ENCODE measurements around the gene MSRB3. TPM values are rescaled to one million over a fixed set of nuclear protein-coding genes. Genes with fewer than 3 reads are reported as not detected.
"Not testable (repeated sequence)": the region's sequence is repeated elsewhere in the genome, so short reads cannot be mapped to it uniquely, and the experiment has no call there.

MSRB3 gene
- total and polyA plus RNA-seq, 9 donors, result 32.0 to 46.4 (median 41.0) TPM

DNA sequence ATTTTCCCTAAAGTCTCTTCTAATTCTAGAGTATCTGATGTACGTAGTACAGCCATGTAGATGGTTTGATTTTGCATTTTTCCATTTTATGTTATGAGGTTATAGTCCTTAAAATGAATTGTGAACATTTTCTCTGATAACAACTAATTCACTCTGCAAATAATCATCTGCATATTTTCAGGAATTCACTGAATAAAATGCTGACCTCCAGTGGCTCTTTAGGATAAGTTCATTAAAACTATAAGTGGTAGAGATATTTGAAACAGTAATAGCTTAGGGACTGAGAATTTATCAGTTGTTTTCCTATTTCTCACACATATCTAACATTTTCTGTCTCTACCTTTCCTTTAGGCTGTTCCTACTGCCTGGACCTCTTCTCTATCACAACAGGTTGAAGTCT, 4.4 kb downstream of the MSRB3 start:
- Histone ChIP-seq H3K4me1 (ENCODE audit: control insufficient read depth, insufficient read depth, low read length) (peaks cover 4% of the 10 kb centered on the region), H3K4me3 (ENCODE audit: low read length) (no peak overlapping the region), H3K27me3 (ENCODE audit: control insufficient read depth, insufficient read depth, low read length) (peaks cover 2% of the 10 kb centered on the region), H3K9me3 (replicated peaks; ENCODE audit: control insufficient read depth, low read depth, low read length) (no peaks in the 10 kb centered on the region), H3K36me3 (ENCODE audit: control insufficient read depth, insufficient read depth, low read length) (no peaks in the 10 kb centered on the region), H3K27ac (ENCODE audit: low read length) (no peak overlapping the region)
- no CpG with 5 or more reads among the region's 1 CpG for WGBS (ENCODE audit: insufficient coverage)
- no peak for DNase-seq

- 100% methylated on average over 1 of the region's 7 CpGs for WGBS (ENCODE audit: insufficient coverage)
Observed at GRCh38 chr12:65285532-65285931, 7.0 kb downstream of the MSRB3 start.

DNA sequence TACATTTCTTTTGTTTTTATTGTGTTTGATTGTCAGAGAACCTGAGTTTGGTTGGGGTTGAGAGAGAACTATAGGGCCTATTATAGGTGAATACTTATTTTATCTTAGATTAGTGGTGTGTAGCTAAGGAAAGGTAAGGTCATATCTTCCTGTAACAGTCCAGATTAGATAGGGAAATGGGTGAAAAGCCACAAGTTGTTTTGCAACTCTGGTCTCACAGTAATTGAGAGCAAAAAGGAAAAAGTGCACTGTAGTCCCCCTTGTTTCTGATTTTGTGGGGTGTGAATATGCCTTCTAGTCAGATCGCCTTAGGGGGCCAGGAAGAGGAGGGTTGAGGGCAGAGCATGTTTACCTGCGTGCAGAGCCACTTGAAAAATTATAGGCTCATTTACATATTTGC, 8.9 kb downstream of the MSRB3 start:
- Histone ChIP-seq H3K4me3 (ENCODE audit: low read length) (no peak overlapping the region), H3K27ac (ENCODE audit: low read length) (no peak overlapping the region), H3K27me3 (ENCODE audit: control insufficient read depth, insufficient read depth, low read length) (no peaks in the 10 kb centered on the region), H3K4me1 (ENCODE audit: control insufficient read depth, insufficient read depth, low read length) (no peaks in the 10 kb centered on the region), H3K36me3 (ENCODE audit: control insufficient read depth, insufficient read depth, low read length) (no peaks in the 10 kb centered on the region), H3K9me3 (replicated peaks; ENCODE audit: control insufficient read depth, low read depth, low read length) (no peaks in the 10 kb centered on the region)
- no peak for DNase-seq
- whole genome bisulfite sequencing (ENCODE audit: insufficient coverage), result no CpG with 5 or more reads among the region's 2 CpGs

More at GRCh38 chr12:65285532-65285931, 7.0 kb downstream of the MSRB3 start:
- not testable (repeated sequence) for H3K9me3 ChIP-seq (replicated peaks; ENCODE audit: control insufficient read depth, low read depth, low read length); H3K4me3 ChIP-seq (ENCODE audit: low read length); H3K27ac ChIP-seq (ENCODE audit: low read length); H3K36me3 ChIP-seq (ENCODE audit: control insufficient read depth, insufficient read depth, low read length); DNase-seq; H3K27me3 ChIP-seq (ENCODE audit: control insufficient read depth, insufficient read depth, low read length); H3K4me1 ChIP-seq (ENCODE audit: control insufficient read depth, insufficient read depth, low read length)

- H3K36me3 ChIP-seq (ENCODE audit: control insufficient read depth, insufficient read depth, low read length), result no peaks in the 10 kb centered on the region
- H3K4me3 ChIP-seq (ENCODE audit: low read length), result no peak overlapping the region
- H3K9me3 ChIP-seq (replicated peaks; ENCODE audit: control insufficient read depth, low read depth, low read length), result no peaks in the 10 kb centered on the region
- H3K4me1 ChIP-seq (ENCODE audit: control insufficient read depth, insufficient read depth, low read length), result no peaks in the 10 kb centered on the region
- H3K27me3 ChIP-seq (ENCODE audit: control insufficient read depth, insufficient read depth, low read length), result no peaks in the 10 kb centered on the region
- 100% methylated on average over 2 of the region's 2 CpGs for WGBS (ENCODE audit: insufficient coverage)
- H3K27ac ChIP-seq (ENCODE audit: low read length), result no peak overlapping the region
- DNase-seq, result no peak
Observed at GRCh38 chr12:65292241-65292640, 13.8 kb downstream of the MSRB3 start.

GRCh38 chr12:65293735-65294134, 15.3 kb downstream of the MSRB3 start:
- Histone ChIP-seq H3K36me3 (ENCODE audit: control insufficient read depth, insufficient read depth, low read length) (no peaks in the 10 kb centered on the region), H3K9me3 (replicated peaks; ENCODE audit: control insufficient read depth, low read depth, low read length) (no peaks in the 10 kb centered on the region), H3K4me1 (ENCODE audit: control insufficient read depth, insufficient read depth, low read length) (no peaks in the 10 kb centered on the region), H3K27me3 (ENCODE audit: control insufficient read depth, insufficient read depth, low read length) (no peaks in the 10 kb centered on the region), H3K4me3 (ENCODE audit: low read length) (no peak overlapping the region), H3K27ac (ENCODE audit: low read length) (no peak overlapping the region)
- DNase-seq, result no peak
- 100% methylated on average over 1 of the region's 1 CpG for WGBS (ENCODE audit: insufficient coverage)

GRCh38 chr12:65294641-65295262, 16.3 kb downstream of the MSRB3 start:
- Histone ChIP-seq H3K27ac (ENCODE audit: low read length) (no peak overlapping the region), H3K27me3 (ENCODE audit: control insufficient read depth, insufficient read depth, low read length) (no peaks in the 10 kb centered on the region), H3K9me3 (replicated peaks; ENCODE audit: control insufficient read depth, low read depth, low read length) (no peaks in the 10 kb centered on the region), H3K4me3 (ENCODE audit: low read length) (no peak overlapping the region), H3K36me3 (ENCODE audit: control insufficient read depth, insufficient read depth, low read length) (no peaks in the 10 kb centered on the region), H3K4me1 (ENCODE audit: control insufficient read depth, insufficient read depth, low read length) (no peaks in the 10 kb centered on the region)
- WGBS (ENCODE audit: insufficient coverage), result 80% methylated on average over 1 of the region's 4 CpGs
- no peak for DNase-seq

- Histone ChIP-seq H3K4me3 (ENCODE audit: low read length) (no peak overlapping the region), H3K27ac (ENCODE audit: low read length) (no peak overlapping the region), H3K36me3 (ENCODE audit: control insufficient read depth, insufficient read depth, low read length) (no peaks in the 10 kb centered on the region), H3K4me1 (ENCODE audit: control insufficient read depth, insufficient read depth, low read length) (peaks cover 4% of the 10 kb centered on the region), H3K27me3 (ENCODE audit: control insufficient read depth, insufficient read depth, low read length) (no peaks in the 10 kb centered on the region), H3K9me3 (replicated peaks; ENCODE audit: control insufficient read depth, low read depth, low read length) (no peaks in the 10 kb centered on the region)
- no peak for DNase-seq
- no CpG with 5 or more reads among the region's 1 CpG for WGBS (ENCODE audit: insufficient coverage)
Observed at GRCh38 chr12:65296508-65297265, 18.2 kb downstream of the MSRB3 start.

DNA sequence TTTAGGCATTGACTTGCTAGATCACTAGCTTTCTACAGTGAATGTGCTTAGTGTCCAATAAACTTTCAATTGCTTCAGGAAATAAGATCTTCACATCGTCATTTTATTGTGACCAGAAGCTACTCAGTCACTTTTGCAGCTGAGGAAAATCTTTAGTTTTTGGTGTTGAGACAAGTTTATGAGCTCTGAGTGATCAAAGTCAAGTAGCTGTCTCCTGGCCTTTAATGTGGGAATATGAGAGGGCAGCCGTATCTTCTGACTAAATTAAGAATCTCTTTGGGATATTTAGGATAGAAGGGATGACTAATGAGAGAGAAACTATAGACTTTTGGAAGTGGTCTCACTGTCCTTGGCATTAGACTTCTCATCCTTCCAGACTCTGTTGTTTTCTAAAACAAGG, 21.6 kb downstream of the MSRB3 start:
- H3K4me1 ChIP-seq (ENCODE audit: control insufficient read depth, insufficient read depth, low read length), result peaks cover 4% of the 10 kb centered on the region
- no peak overlapping the region for H3K27ac ChIP-seq (ENCODE audit: low read length)

GRCh38 chr12:65300679-65301349, 22.3 kb downstream of the MSRB3 start:
- Histone ChIP-seq H3K27me3 (ENCODE audit: control insufficient read depth, insufficient read depth, low read length) (no peaks in the 10 kb centered on the region), H3K4me1 (ENCODE audit: control insufficient read depth, insufficient read depth, low read length) (peaks cover 4% of the 10 kb centered on the region), H3K36me3 (ENCODE audit: control insufficient read depth, insufficient read depth, low read length) (no peaks in the 10 kb centered on the region), H3K27ac (ENCODE audit: low read length) (no peak overlapping the region), H3K4me3 (ENCODE audit: low read length) (no peak overlapping the region), H3K9me3 (replicated peaks; ENCODE audit: control insufficient read depth, low read depth, low read length) (no peaks in the 10 kb centered on the region)
- DNase-seq, result no peak
- no CpG with 5 or more reads among the region's 3 CpGs for WGBS (ENCODE audit: insufficient coverage)

More for the DNA sequence above, 21.6 kb downstream of the MSRB3 start:
- H3K27me3 ChIP-seq (ENCODE audit: control insufficient read depth, insufficient read depth, low read length), result no peaks in the 10 kb centered on the region
- WGBS (ENCODE audit: insufficient coverage), result 43% methylated on average over 2 of the region's 2 CpGs
- no peak overlapping the region for H3K4me3 ChIP-seq (ENCODE audit: low read length)
- H3K9me3 ChIP-seq (replicated peaks; ENCODE audit: control insufficient read depth, low read depth, low read length), result no peaks in the 10 kb centered on the region
- DNase-seq, result no peak
- H3K36me3 ChIP-seq (ENCODE audit: control insufficient read depth, insufficient read depth, low read length), result no peaks in the 10 kb centered on the region

DNA sequence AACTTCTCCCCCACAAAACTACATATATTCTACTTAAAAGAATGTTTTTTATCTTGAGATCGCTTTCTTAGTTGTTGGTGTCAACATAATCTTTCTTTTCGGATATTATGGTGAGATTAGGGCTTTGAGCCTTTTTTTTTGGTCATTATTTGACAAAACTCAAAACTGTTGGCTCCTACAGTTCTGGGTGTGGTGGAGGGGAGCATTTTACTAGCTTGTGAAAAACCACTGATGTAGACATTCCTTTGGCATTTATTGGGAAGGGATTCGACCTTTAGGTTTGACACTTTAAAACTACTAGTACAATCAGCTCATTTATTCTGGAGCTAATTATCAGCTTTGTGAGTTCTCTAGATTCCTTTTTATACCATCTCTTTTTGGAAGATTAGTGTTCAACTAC, 24.4 kb downstream of the MSRB3 start:
- Histone ChIP-seq H3K27ac (ENCODE audit: low read length) (no peak overlapping the region), H3K4me3 (ENCODE audit: low read length) (no peak overlapping the region), H3K27me3 (ENCODE audit: control insufficient read depth, insufficient read depth, low read length) (no peaks in the 10 kb centered on the region), H3K9me3 (replicated peaks; ENCODE audit: control insufficient read depth, low read depth, low read length) (no peaks in the 10 kb centered on the region), H3K4me1 (ENCODE audit: control insufficient read depth, insufficient read depth, low read length) (peaks cover 6% of the 10 kb centered on the region), H3K36me3 (ENCODE audit: control insufficient read depth, insufficient read depth, low read length) (no peaks in the 10 kb centered on the region)
- DNase-seq, result no peak
- no CpG with 5 or more reads among the region's 3 CpGs for WGBS (ENCODE audit: insufficient coverage)

Data from muscle of leg (tissue), 11 donors.